ENCODE measurements around the gene CRYGA. TPM values are rescaled to one million over a fixed set of nuclear protein-coding genes. Genes with fewer than 3 reads are reported as not detected.

CRYGA gene
- total RNA-seq, 1 experiment from 2014 or later, result not detected

DNA sequence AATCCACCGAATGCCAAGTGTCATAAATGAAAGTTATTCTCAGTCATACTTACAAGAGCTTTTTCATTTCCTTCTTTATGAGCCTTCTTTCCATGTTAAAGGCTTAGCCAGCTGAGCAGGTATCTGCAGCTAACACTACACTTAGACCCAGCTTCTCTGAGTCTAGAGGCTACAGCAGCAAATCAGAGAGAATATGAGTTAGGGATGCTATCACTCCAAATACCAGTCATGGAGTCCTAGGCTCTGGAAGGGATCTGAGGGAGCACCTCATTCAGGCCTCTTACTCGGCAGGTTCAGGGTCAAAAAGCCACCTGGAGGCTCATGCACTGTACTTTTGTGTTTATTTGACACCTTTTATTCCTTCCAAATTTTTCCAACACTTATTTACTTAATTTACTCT is 23.5 kb upstream of the CRYGA start:
- CTCF ChIA-PET, result no interaction called here
- H3K36me3 ChIP-seq (ENCODE audit: insufficient read depth, low read length, poor library complexity, severe bottlenecking), result no peaks in the 10 kb centered on the region
- H3K4me1 ChIP-seq (ENCODE audit: insufficient read depth, low read length, poor library complexity, severe bottlenecking), result no peaks in the 10 kb centered on the region
- no peak overlapping the region for H3K4me3 ChIP-seq (ENCODE audit: low read depth, low read length, poor library complexity, severe bottlenecking)
- H3K27me3 ChIP-seq (replicated peaks; ENCODE audit: insufficient read depth, low read depth, low read length, poor library complexity), result no peaks in the 10 kb centered on the region
- intact Hi-C loops (cut with micrococcal nuclease; ENCODE audit: unreplicated experiment), result no loop called here
- H3K27ac ChIP-seq (ENCODE audit: low read depth, low read length, poor library complexity, severe bottlenecking), result no peak overlapping the region
- DNase-seq (ENCODE audit: low spot score), result no peak
- BruUV-seq (replicated peaks), result no TSS peak
- TF ChIP-seq EZH2 (IDR thresholded peaks at IDR 0.05; ENCODE audit: borderline replicate concordance, low read depth, low read length, poor library complexity, severe bottlenecking), result no peak
- TF ChIP-seq, protein P1, sequence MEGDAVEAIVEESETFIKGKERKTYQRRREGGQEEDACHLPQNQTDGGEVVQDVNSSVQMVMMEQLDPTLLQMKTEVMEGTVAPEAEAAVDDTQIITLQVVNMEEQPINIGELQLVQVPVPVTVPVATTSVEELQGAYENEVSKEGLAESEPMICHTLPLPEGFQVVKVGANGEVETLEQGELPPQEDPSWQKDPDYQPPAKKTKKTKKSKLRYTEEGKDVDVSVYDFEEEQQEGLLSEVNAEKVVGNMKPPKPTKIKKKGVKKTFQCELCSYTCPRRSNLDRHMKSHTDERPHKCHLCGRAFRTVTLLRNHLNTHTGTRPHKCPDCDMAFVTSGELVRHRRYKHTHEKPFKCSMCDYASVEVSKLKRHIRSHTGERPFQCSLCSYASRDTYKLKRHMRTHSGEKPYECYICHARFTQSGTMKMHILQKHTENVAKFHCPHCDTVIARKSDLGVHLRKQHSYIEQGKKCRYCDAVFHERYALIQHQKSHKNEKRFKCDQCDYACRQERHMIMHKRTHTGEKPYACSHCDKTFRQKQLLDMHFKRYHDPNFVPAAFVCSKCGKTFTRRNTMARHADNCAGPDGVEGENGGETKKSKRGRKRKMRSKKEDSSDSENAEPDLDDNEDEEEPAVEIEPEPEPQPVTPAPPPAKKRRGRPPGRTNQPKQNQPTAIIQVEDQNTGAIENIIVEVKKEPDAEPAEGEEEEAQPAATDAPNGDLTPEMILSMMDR (conservative IDR thresholded peaks at IDR 0.05; ENCODE audit: low read depth, low read length), result no peak
- H3K9me3 ChIP-seq (ENCODE audit: low read depth, low read length, poor library complexity, severe bottlenecking), result no peaks in the 10 kb centered on the region
- POLR2A ChIA-PET (ENCODE audit: low non-redundant PET), result no interaction called here

DNA sequence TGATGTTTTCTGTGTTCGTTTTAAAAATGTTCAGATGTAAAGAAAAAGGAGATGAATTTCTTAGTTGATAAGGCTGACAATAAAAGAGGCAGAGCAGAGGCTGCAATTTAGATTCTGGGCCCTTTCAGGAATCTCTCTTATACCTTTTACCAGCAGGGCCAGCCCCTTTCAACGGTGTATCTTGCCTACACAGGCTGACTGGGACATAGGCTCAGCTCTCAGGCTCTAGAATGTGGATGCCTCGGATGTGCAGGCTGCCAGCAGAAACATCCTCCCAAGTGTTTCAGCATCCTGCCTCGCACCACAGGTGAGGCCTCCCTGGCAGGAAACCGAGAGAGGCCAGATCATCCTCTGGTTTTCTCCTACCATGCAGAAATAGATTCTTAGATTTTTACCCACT is 23.1 kb upstream of the CRYGA start:
- Histone ChIP-seq H3K36me3 (ENCODE audit: insufficient read depth, low read length, poor library complexity, severe bottlenecking) (no peaks in the 10 kb centered on the region), H3K27ac (ENCODE audit: low read depth, low read length, poor library complexity, severe bottlenecking) (no peak overlapping the region), H3K4me3 (ENCODE audit: low read depth, low read length, poor library complexity, severe bottlenecking) (no peak overlapping the region), H3K4me1 (ENCODE audit: insufficient read depth, low read length, poor library complexity, severe bottlenecking) (no peaks in the 10 kb centered on the region), H3K27me3 (replicated peaks; ENCODE audit: insufficient read depth, low read depth, low read length, poor library complexity) (no peaks in the 10 kb centered on the region), H3K9me3 (ENCODE audit: low read depth, low read length, poor library complexity, severe bottlenecking) (no peaks in the 10 kb centered on the region)
- DNase-seq (ENCODE audit: low spot score), result no peak
- no TSS peak for BruUV-seq (replicated peaks)
- ChIA-PET POLR2A (ENCODE audit: low non-redundant PET) (no interaction called here), CTCF (no interaction called here)
- intact Hi-C loops (cut with micrococcal nuclease; ENCODE audit: unreplicated experiment), result no loop called here
- TF ChIP-seq, protein P1 (conservative IDR thresholded peaks at IDR 0.05; ENCODE audit: low read depth, low read length), result no peak
- no peak for TF ChIP-seq EZH2 (IDR thresholded peaks at IDR 0.05; ENCODE audit: borderline replicate concordance, low read depth, low read length, poor library complexity, severe bottlenecking)

DNA sequence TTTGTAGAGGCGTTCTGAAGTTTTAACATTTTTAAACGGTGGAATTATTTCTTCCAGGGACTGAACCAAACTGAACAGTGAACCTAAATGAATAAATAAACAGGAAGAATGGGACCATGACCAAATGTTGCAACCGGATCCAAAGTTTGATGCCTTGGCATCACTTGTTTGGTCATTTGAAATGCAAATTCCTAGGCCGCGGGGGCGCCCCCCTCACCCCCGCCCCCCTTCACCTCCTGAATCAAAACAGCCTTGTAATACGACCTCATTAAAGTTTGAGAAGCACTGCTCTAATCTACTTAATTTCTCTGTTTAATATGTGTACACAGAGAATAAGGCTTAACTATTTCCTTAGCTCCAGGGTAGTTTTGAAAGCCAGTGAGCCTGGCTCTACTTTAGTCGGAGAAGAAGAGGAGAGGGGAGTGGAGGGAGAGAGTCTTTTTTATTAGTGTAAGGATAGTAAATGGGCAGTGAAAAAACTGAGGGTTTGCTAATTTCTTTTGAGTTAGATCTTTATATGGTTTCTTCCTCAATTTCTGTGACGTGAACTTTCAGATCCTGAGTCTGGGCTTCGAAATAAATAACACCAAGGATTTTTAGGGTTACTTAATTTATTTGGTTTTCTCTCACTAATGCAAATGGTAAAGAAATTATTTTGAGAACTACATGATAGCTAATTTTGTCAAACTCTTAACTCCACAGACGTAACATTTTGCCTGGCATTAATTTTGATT is 20.8 kb upstream of the CRYGA start:
- no peak overlapping the region for H3K4me3 ChIP-seq (ENCODE audit: low read depth, low read length, poor library complexity, severe bottlenecking)
- intact Hi-C loops (cut with micrococcal nuclease; ENCODE audit: unreplicated experiment), result no loop called here
- DNase-seq (ENCODE audit: low spot score), result no peak
- H3K9me3 ChIP-seq (ENCODE audit: low read depth, low read length, poor library complexity, severe bottlenecking), result no peaks in the 10 kb centered on the region
- ChIA-PET POLR2A (ENCODE audit: low non-redundant PET) (no interaction called here), CTCF (no interaction called here)
- H3K27me3 ChIP-seq (replicated peaks; ENCODE audit: insufficient read depth, low read depth, low read length, poor library complexity), result no peaks in the 10 kb centered on the region
- no peaks in the 10 kb centered on the region for H3K36me3 ChIP-seq (ENCODE audit: insufficient read depth, low read length, poor library complexity, severe bottlenecking)
- H3K27ac ChIP-seq (ENCODE audit: low read depth, low read length, poor library complexity, severe bottlenecking), result no peak overlapping the region
- no peaks in the 10 kb centered on the region for H3K4me1 ChIP-seq (ENCODE audit: insufficient read depth, low read length, poor library complexity, severe bottlenecking)
- TF ChIP-seq, protein P1 (conservative IDR thresholded peaks at IDR 0.05; ENCODE audit: low read depth, low read length), result no peak
- no peak for TF ChIP-seq EZH2 (IDR thresholded peaks at IDR 0.05; ENCODE audit: borderline replicate concordance, low read depth, low read length, poor library complexity, severe bottlenecking)
- no TSS peak for BruUV-seq (replicated peaks)
